ENCODE measurements around the gene MICALL1. TPM values are rescaled to one million over a fixed set of nuclear protein-coding genes. Genes with fewer than 3 reads are reported as not detected.
A peak's percentile ranks its signal among the peaks of the same experiment; 100 is the strongest.

MICALL1 gene
- polyA plus RNA-seq, 2 of the 4 experiments (the other 2 are of a cell fraction) = 10.4 to 18.6 TPM

GRCh38 chr22:37940698-37941376, 34.7 kb downstream of the MICALL1 start:
- ChIA-PET POLR2A (no interaction called here), CTCF (interaction anchor here (0.6 to 1.3 kb wide), 3 partner anchors 19 to 299 kb away, joined by 3 read pairs; no protein-coding TSS in a partner anchor)
- Histone ChIP-seq H3K4me3 (no peak overlapping the region), H3K4me1 (no peaks in the 10 kb centered on the region), H3K27ac (no peak overlapping the region), H3K9me3 (no peaks in the 10 kb centered on the region), H3K4me2 (no peak overlapping the region)
- peak; percentile 37 to 47; a peak in 2 of 6 replicates for ATAC-seq
- no peak for DNase-seq (ENCODE audit: low read depth in 1 of 2, low spot score in 1 of 2)
- WGBS (ENCODE audit: missing lambda C conversion rate) = 78% methylated on average over 4 of the region's 12 CpGs
- TF ChIP-seq MAX (IDR thresholded peaks at IDR 0.05) = no peak
- TF ChIP-seq RCOR1 (IDR thresholded peaks at IDR 0.05; ENCODE audit: low read depth, low read length) = no peak
- FAIRE-seq = no peak

GRCh38 chr22:37942133-37942532, 36.0 kb downstream of the MICALL1 start:
- POLR2A ChIA-PET = no interaction called here
- Histone ChIP-seq H3K4me3 (no peak overlapping the region), H3K27ac (no peak overlapping the region), H3K4me1 (no peaks in the 10 kb centered on the region), H3K9me3 (no peaks in the 10 kb centered on the region), H3K4me2 (no peak overlapping the region)
- WGBS (ENCODE audit: missing lambda C conversion rate) = 94% methylated on average over 4 of the region's 8 CpGs
- no peak for FAIRE-seq
- CTCF ChIA-PET = interaction anchor here (0.9 to 1.5 kb wide), 5 partner anchors 24 to 300 kb away, joined by 3 to 4 read pairs (median 3); no protein-coding TSS in a partner anchor
- no peak; a peak in 1 of 6 replicates for ATAC-seq
- DNase-seq (ENCODE audit: low read depth in 1 of 2, low spot score in 1 of 2) = no peak
- TF ChIP-seq HES2 (IDR thresholded peaks at IDR 0.05) (no peak), ZSCAN20 (CRISPR knock-in tag; IDR thresholded peaks at IDR 0.05) (no peak), ZFP36 (IDR thresholded peaks at IDR 0.05; ENCODE audit: borderline replicate concordance, partially characterized antibody) (no peak), GATA3 (IDR thresholded peaks at IDR 0.05; ENCODE audit: borderline replicate concordance) (no peak), RAD21 (conservative IDR thresholded peaks at IDR 0.05 in 1 of 2, IDR thresholded peaks at IDR 0.05 in 1 of 2) (no peak), NR3C1 (IDR thresholded peaks at IDR 0.05) (no peak), SMC3 (IDR thresholded peaks at IDR 0.05) (no peak), JUN (IDR thresholded peaks at IDR 0.05) (no peak)

GRCh38 chr22:37943136-37943824, 37.2 kb downstream of the MICALL1 start:
- no peaks in the 10 kb centered on the region for H3K4me1 ChIP-seq
- no peak overlapping the region for H3K4me3 ChIP-seq
- no peak for TF ChIP-seq NPAS2 (CRISPR knock-in tag; IDR thresholded peaks at IDR 0.05; ENCODE audit: borderline replicate concordance)
- TF ChIP-seq ELK1 (IDR thresholded peaks at IDR 0.05; ENCODE audit: low read depth, low read length) = no peak
- TF ChIP-seq KDM1A (IDR thresholded peaks at IDR 0.05; ENCODE audit: low read depth) = no peak
- TF ChIP-seq JUN (IDR thresholded peaks at IDR 0.05) = no peak
- no peak for TF ChIP-seq CTCF (IDR thresholded peaks at IDR 0.05)
- no peak for TF ChIP-seq NFE2L2 (conservative IDR thresholded peaks at IDR 0.05; ENCODE audit: low read length)
- no peak for TF ChIP-seq RCOR1 (IDR thresholded peaks at IDR 0.05; ENCODE audit: low read depth, low read length)
- no peak for TF ChIP-seq ZC3H11A (IDR thresholded peaks at IDR 0.05)
- TF ChIP-seq ESRRA (IDR thresholded peaks at IDR 0.05; ENCODE audit: borderline replicate concordance, low read length) = no peak
- TF ChIP-seq HES2 (IDR thresholded peaks at IDR 0.05) = no peak
- no peak for TF ChIP-seq USF2 (IDR thresholded peaks at IDR 0.05)
- ATAC-seq = no peak
- POLR2A ChIA-PET = no interaction called here
- DNase-seq (ENCODE audit: low read depth in 1 of 2, low spot score in 1 of 2) = no peak
- FAIRE-seq = no peak
- no peak overlapping the region for H3K27ac ChIP-seq
- CTCF ChIA-PET = interaction anchor here (0.5 to 1.5 kb wide), 3 partner anchors 21 to 125 kb away, joined by 3 to 4 read pairs (median 3); no protein-coding TSS in a partner anchor
- no peaks in the 10 kb centered on the region for H3K9me3 ChIP-seq
- no peak overlapping the region for H3K4me2 ChIP-seq
- 91% methylated on average over 12 of the region's 12 CpGs for WGBS (ENCODE audit: missing lambda C conversion rate)

Data from A549 (cell line).